A673 (cell line): ENCODE results near the gene ST3GAL2. TPM values are rescaled to one million over a fixed set of nuclear protein-coding genes. Genes with fewer than 3 reads are reported as not detected.

Source experiments
- BruUV-seq: library from RNA; stranded (reverse); fragments of 400-500 nt; replicated peaks from 2 replicates; lab custom pipeline; 2021; lab: Mats Ljungman, UMichigan
- CTCF ChIA-PET: fragments of 300-600 bp; sonication (Branson Sonifier 250); formaldehyde crosslinking; loops from one replicate; lab custom pipeline; 2022; ENCODE audit warnings: antibody characterized with exemption; lab: Charles Lee
- POLR2A ChIA-PET: fragments of 300-600 bp; sonication (Branson Sonifier 250); formaldehyde crosslinking; loops from one replicate; lab custom pipeline; 2022; ENCODE audit warnings: antibody characterized with exemption; ENCODE audit not compliant: low non-redundant PET; lab: Charles Lee
- DNase-seq: peaks from one replicate; pipeline ENCODE4 v3.0.0-alpha.2; 2015; ENCODE audit warnings: low spot score
- H3K27ac ChIP-seq: fragments of 200-600 bp; sonication (generic); 2 replicates; pipeline ENCODE4 v1.5.1; 2016; ENCODE audit warnings: mixed run types, low read depth, mild to moderate bottlenecking, mixed read lengths, antibody characterized with exemption, low read length; ENCODE audit not compliant: poor library complexity, severe bottlenecking
- H3K27me3 ChIP-seq: fragments of 200-600 bp; sonication (generic); replicated peaks from 2 replicates; pipeline ENCODE4 v1.6.1; 2017; ENCODE audit warnings: mixed run types, low read depth, mild to moderate bottlenecking, mixed read lengths, antibody characterized with exemption, low read length; ENCODE audit not compliant: insufficient read depth, poor library complexity
- H3K36me3 ChIP-seq: fragments of 200-600 bp; sonication (generic); 2 replicates; pipeline ENCODE4 v1.6.1; 2016; ENCODE audit warnings: mixed run types, mild to moderate bottlenecking, mixed read lengths, antibody characterized with exemption, low read length; ENCODE audit not compliant: insufficient read depth, poor library complexity, severe bottlenecking
- H3K4me1 ChIP-seq: fragments of 200-600 bp; sonication (generic); 2 replicates; pipeline ENCODE4 v1.6.1; 2017; ENCODE audit warnings: mixed run types, mild to moderate bottlenecking, mixed read lengths, antibody characterized with exemption, low read length; ENCODE audit not compliant: insufficient read depth, poor library complexity, severe bottlenecking
- H3K4me3 ChIP-seq: fragments of 200-600 bp; sonication (generic); 2 replicates; pipeline ENCODE4 v1.5.1; 2016; ENCODE audit warnings: low read depth, mixed run types, mild to moderate bottlenecking, mixed read lengths, low read length; ENCODE audit not compliant: poor library complexity, severe bottlenecking
- H3K9me3 ChIP-seq: fragments of 200-600 bp; sonication (generic); 2 replicates; pipeline ENCODE4 v1.6.1; 2016; ENCODE audit warnings: mixed run types, low read depth, mild to moderate bottlenecking, mixed read lengths, antibody characterized with exemption, low read length; ENCODE audit not compliant: poor library complexity, severe bottlenecking
- CTCF ChIP-seq: fragments of 300-800, 200-600 bp; sonication (generic); conservative IDR thresholded peaks from 2 replicates; pipeline ENCODE4 v1.5.1; 2017; ENCODE audit warnings: low read depth, mild to moderate bottlenecking, antibody characterized with exemption, low read length, moderate library complexity, mixed read lengths
- EZH2 ChIP-seq: fragments of 200-600 bp; sonication (generic); IDR thresholded peaks from 2 replicates; pipeline ENCODE4 v1.6.1; 2017; ENCODE audit warnings: borderline replicate concordance, low read depth, mild to moderate bottlenecking, mixed read lengths, antibody characterized with exemption, low read length; ENCODE audit not compliant: poor library complexity, severe bottlenecking
- intact Hi-C: fragments of 100-400 bp; cut with micrococcal nuclease; formaldehyde crosslinking; loops from one replicate; pipeline ENCODE4 v1.10.0; 2022; ENCODE audit not compliant: unreplicated experiment
- total RNA-seq: library from RNA; stranded (reverse); gene quantifications from 2 replicates; pipeline ENCODE4 v1.2.3, GENCODE V29; 2021

ST3GAL2 gene
- total RNA-seq, 1 experiment from 2014 or later = 26.5 TPM

- H3K4me1 ChIP-seq = no peaks in the 10 kb centered on the region
- peaks cover 4% of the 10 kb centered on the region for H3K36me3 ChIP-seq
- DNase-seq = no peak
- ChIA-PET CTCF (no interaction called here), POLR2A (interaction anchor here (0.7 kb wide), 1 partner anchor 160 kb away, joined by 3 read pairs; no protein-coding TSS in a partner anchor)
- no TSS peak for BruUV-seq
- intact Hi-C loops = no loop called here
- no peaks in the 10 kb centered on the region for H3K9me3 ChIP-seq
- H3K27me3 ChIP-seq = no peaks in the 10 kb centered on the region
- no peak for TF ChIP-seq CTCF
- TF ChIP-seq EZH2 = no peak
- H3K4me3 ChIP-seq = no peak overlapping the region
- H3K27ac ChIP-seq = no peak overlapping the region
Observed at GRCh38 chr16:70475054-70475871, 36.4 kb upstream of the ST3GAL2 start.

- no TSS peak for BruUV-seq
- CTCF ChIA-PET = no interaction called here
- TF ChIP-seq EZH2 (no peak), CTCF (no peak)
- Histone ChIP-seq H3K9me3 (no peaks in the 10 kb centered on the region), H3K4me3 (no peak overlapping the region), H3K36me3 (peaks cover 4% of the 10 kb centered on the region), H3K4me1 (no peaks in the 10 kb centered on the region), H3K27ac (no peak overlapping the region), H3K27me3 (no peaks in the 10 kb centered on the region)
- POLR2A ChIA-PET = no interaction called here
- DNase-seq = no peak
- intact Hi-C loops = no loop called here
Observed at GRCh38 chr16:70474320-70475053, 35.6 kb upstream of the ST3GAL2 start.

GRCh38 chr16:70473446-70474319 lies 34.8 kb upstream of the ST3GAL2 start:
- Histone ChIP-seq H3K4me1 (no peaks in the 10 kb centered on the region), H3K27ac (no peak overlapping the region), H3K36me3 (peaks cover 4% of the 10 kb centered on the region), H3K9me3 (no peaks in the 10 kb centered on the region), H3K4me3 (no peak overlapping the region), H3K27me3 (no peaks in the 10 kb centered on the region)
- no TSS peak for BruUV-seq
- ChIA-PET CTCF (no interaction called here), POLR2A (no interaction called here)
- TF ChIP-seq CTCF = no peak
- no peak for TF ChIP-seq EZH2
- intact Hi-C loops = no loop called here
- no peak for DNase-seq
